Activated naive CD8-positive, alpha-beta T cell treated with anti-CD3 and anti-CD28 coated beads, Interleukin-2, amount 50 U/mL, for 16 hours (primary cell): ENCODE measurements around the gene DPP10.
"Not testable (repeated sequence)": the region's sequence is repeated elsewhere in the genome, so short reads cannot be mapped to it uniquely, and the experiment has no call there.

ENCODE experiments used
- DNase-seq: peaks from one replicate; pipeline ENCODE4 v3.0.0-alpha.2; 2020; ENCODE audit warnings: low read depth, low spot score

The DPP10 gene

DNA sequence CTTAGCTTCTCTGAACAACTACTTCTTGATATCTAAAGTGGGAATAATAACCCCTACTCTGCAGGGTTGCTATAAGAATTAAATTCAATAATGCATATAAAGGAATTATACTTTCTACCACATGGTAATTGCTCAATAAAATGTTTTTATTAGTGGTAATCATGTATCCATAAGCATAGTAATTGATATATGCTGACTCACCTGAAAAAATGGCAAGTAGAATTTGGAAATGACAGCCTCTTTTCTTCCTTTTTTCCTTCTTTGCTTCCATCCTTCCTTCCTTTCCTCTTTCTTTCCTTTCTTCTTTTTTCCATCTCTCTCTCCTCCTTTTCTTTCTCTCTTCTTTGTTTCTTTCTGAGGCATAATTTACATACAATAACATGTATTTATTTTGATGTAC lies 65.3 kb downstream of the DPP10 start:
- DNase-seq: no peak

DNA sequence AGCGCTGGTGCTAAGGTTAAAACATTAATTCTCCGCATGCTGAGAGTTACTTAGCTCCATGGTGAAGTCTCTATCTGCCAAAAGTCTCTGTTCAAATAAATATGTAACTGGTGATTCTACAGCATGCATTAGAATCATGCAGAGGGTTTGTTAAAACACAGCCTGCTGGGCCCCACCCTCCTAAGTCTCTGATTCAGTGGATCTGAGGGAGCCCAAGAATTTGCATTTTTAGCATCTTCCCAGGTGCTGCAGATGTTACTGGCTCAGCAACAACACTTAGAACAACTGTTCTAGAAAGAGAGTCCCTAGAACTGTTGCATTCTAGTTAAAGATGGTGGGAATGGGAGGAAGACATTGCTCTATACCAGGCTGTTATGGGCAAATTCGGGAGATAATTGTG lies 73.4 kb downstream of the DPP10 start:
- no peak for DNase-seq

DNA sequence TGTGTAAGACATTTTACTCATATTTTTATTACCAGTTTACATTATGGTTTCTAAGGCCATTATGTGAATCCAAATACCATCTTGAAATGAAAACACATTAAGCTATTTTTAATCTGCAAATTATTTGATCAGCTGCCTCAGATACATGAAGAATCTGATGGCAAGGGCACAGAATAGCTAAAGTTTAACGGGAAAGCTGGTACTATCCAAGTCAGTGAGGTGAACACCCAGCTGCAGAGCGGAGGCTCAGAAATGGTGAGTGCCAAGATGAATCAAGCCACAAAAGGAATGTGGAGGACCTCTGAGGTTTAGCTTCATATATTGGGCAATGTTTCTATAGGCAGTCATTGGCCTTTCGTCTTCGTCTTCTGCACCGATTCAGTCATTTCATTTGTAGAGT lies 75.1 kb downstream of the DPP10 start:
- DNase-seq: no peak

DNA sequence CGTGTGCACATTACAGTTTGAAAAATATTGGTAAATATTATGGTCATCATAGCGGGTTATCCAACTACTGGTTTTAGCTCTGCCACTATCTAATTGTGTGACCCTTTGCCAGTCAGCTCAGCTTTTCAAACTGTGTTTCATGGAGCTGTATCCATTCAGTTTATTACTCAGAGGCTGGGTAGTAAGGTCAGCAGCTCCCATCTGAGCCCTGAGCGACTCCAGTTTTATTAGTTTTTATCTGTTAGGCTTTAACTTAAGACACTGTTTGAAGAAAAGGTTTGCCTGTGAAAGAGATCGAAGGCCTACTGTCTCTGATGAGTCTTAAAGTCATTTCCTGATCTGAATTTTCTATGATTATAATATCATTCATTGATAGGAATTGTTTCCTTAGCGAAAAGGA lies 76.3 kb downstream of the DPP10 start:
- DNase-seq: no peak

DNA sequence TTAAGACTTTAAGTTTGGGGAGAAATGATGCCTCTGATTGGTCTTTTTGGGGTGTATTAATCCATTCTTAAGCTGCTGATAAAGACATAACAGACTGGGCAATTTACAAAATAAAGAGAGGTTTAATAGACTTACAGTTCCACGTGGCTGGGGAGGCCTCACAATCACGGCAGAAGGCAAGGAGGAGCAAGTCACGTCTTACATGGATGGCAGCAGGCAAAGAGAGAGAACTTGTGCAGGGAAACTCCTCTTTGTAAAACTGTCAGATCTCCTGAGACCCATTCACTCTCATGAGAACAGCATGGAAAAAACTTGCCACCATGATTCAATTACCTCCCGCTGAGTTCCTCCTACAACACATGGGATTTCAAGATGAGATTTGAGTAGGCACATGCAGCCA lies 80.2 kb downstream of the DPP10 start:
- DNase-seq: not testable (repeated sequence)

DNA sequence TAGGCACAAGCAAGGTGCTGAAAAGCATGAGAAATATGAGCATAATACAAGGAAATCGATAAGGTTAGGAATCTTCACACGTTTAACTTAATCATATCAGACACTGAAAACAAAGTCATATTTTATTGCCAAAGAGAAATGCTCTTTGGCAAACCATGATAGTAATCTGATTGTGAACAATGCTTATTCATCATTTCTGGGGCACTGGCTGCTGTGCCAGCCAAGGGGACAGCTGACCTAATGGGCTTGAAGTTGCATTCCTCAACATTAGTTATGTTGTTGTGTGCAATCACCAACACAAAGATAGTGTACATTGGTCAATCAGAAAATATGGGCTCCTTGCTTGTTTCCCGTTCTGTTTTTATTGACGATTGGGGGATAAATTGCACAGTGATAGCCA lies 83.5 kb downstream of the DPP10 start:
- no peak for DNase-seq

DNA sequence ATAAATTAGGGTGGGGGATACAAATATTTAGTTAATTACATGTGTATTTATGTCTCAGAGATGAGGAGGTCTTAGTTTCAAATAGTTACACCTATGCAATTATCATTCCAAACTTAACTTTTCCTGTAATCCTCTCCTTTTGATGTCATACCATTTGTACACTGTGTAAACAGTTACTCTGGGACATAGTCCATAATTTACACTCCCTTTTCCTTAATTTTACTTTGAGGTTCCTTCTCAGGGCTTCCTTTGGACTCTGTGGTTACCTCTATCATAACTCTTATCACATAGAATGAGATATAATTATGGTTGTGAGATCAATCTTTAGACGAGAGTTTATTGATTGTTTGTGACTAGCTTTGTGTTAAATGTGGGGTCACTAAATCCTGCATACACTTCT lies 84.4 kb downstream of the DPP10 start:
- DNase-seq: no peak

DNA sequence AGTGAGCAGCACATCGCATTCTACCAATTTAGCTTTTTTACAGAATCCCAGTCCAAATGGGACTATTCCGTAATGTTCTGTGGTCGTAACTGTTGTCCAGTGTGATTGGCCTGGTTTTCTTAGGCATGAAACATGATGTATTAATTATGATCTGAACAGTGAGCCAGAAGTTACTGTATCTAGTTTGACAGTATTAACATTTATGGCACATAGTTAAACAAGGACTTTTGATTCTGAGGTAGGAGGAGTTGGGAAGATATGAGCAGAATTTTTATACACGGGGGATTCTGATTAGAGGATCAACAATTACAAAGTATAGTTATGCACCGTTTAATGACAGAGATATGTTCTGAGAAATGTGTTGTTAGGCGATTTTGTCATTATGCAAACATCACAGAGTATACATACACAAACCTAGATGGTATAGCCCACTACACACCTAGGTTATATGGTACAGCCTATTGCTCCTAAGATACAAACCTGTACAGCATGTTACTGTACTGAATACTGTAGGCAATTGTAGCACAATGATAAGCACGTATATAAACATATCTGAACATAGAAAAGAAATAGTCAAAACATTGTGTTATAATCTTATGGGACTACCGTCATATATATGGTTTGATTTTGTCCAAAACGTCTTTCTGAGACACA lies 85.0 kb downstream of the DPP10 start:
- DNase-seq: no peak

DNA sequence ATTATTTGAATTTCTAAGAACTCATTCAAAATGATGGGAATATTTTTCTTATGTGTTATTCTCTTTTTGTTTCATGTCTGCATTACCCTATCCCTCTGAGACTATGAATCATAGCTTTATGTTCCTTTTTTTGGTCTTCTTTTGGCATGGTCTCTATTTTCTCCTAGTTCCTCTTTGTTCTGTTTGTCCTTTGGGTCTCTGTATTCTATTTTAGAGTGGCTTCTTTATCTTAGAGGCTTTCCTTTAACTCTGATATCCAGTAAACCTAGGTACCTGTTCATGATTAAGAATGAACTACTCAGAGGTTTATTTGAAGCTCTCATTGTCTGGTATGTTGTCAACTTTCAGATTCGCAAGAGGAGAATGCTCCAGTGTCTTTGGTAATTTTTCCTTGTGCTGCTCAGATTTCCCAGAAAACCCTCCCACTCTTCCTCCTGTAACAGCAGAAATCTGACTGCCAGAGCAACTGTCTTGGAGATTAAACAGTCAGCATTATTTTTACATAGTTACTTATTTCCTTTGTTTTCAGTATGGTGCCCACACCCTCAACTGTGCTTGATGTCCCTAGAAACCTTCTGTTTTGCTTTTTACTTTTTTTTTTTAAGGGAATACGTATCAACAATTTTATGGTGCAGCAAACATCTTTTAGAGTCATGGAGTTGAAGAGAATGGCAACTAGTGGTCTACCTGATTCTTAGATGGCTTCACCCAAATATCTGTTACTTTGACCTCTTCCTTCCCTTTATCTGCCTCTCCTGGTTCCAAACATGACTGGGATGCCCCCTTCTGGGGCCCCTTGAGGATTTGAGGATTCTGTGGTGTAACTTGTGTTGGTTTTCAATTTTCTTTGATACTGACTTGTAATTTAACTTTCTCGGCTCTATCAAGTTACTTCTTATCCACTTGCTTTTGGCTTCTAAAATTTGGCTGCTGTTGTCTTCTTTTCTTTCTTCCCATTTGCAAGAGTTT lies 92.0 kb downstream of the DPP10 start:
- DNase-seq: no peak

DNA sequence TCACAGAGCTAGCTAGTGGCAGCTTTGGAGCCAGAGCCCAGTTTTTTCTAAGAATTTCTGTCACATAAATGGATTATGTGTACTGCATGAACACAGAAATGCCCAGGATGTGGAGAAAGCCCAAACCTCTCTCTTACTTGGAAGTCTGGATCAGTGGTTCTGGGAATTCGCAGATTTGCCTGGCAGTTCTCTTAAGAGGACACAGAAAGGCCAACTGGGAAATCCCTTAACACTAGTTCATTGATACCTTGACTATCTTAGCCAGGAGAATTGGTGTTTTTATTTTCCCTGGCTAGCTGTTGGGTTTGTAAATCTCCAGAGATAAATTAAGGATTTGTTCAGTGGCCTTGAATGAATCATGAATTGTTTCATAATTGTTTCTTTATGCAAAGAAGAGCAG lies 95.3 kb downstream of the DPP10 start:
- no peak for DNase-seq

DNA sequence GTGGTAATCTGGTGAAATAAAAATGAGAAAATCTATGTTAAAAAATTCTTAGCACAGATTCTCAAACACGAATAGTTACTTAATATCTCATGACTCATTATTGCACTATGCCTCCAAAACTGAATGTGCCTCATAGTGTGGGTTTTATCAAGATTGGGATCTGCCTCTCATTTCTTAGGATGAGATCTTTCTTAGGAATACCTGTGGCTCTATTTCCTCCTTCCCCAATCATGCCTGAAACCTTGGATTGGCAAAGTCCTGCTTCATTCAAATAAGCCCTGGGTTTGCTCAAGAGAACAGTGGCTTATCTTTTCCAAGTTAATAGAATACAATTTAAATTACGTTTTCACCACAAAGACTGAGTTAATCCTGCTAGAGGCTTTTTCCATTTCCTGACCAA lies 100.3 kb downstream of the DPP10 start:
- DNase-seq: no peak

DNA sequence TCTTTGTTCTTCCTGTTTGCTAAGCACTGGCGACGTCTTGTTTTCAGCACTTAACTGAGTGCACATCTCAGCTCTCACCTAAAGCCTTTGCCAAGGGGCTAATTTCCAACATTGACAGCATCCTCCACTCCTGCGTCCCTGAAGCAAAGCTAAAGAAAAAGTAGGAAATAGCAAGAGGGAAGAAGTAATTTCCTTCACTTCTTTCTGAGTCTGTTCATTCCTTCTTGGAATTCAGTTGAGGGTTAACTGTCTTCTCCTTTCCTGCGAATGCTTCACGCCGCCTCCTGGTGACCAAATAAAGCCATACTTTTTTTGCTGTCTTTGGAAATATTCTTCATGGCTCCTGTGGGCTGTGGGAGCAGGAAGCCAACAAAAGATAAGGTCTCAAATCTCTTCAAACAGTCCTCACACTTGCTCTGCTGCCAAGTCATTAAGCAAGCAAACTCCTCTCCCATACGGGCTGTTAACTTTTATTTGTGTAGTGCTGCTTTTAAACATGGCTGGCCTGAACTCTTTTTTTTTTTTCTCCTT lies 100.9 kb downstream of the DPP10 start:
- no peak for DNase-seq

DNA sequence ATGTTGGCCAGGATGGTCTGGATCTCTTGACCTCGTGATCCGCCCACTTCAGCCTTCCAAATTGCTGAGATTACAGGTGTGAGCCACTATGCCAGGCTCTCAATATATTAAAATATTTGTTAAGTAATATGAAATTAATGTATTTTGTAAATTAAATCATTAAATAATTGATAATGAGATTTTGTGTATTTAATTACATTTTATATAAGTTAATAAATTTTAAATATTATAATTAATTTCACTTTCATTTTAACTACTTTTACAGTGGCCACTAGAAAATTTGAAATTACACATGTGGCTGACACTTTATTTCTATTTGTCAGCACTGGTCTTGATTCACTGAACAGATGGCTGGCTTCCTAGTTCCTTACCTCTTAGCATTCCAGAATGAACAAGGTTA lies 102.6 kb downstream of the DPP10 start:
- DNase-seq: no peak

DNA sequence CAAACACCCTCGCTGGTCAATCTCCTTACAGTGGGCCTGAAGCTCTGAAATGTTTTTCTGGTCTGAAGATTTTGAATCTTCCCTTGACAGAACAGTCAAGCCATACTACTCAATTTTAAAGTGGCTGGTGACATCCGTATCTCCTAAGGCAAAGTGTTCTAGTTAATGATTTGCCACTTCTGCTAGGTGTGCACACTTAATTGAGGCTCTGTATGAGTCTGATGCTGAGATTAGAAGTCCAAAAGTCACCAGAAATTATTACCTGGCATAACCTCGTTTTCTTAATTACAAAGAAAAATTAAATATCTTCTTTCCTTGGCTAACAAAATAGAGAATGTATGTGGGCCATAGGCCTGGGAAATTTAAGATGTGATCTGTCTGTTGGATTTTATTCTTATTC lies 104.1 kb downstream of the DPP10 start:
- DNase-seq: no peak

DNA sequence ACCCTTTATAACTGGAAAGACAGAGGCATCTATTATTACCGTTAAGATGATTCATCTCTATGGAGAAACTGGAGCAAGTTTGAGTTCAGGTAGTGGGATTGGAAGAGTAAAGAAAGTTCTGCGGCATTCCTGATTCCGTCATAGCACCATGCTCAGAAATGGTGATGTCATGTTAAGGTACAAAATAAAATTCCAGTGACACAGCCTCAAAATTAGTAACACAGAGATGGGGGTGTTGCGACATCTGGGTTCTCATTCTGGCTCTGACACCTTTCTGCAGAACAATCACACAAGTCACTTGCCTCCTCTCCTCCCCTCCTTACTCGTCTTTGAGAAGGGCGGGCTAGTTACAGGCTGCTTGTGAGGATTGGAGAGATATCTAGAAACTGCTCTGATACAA lies 105.7 kb downstream of the DPP10 start:
- no peak for DNase-seq

DNA sequence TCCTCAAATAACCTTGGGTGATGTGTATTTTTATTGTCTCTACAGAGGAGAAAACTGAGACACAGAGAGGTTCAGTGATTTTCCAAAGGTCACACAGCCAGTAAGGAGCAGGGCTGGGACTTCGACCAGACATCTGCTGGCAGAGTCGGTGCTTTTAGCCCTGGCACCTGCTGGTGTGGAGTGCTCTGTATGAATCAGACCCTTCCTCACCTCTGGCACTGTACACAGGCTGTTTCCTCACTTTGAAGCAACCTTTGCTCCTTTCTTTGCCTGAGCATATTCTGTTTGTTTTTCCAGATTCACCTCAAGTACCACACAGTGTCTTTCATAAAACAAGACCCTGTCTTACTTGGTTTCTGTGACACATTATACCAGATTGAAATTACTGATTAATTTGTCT lies 107.9 kb downstream of the DPP10 start:
- DNase-seq: no peak

DNA sequence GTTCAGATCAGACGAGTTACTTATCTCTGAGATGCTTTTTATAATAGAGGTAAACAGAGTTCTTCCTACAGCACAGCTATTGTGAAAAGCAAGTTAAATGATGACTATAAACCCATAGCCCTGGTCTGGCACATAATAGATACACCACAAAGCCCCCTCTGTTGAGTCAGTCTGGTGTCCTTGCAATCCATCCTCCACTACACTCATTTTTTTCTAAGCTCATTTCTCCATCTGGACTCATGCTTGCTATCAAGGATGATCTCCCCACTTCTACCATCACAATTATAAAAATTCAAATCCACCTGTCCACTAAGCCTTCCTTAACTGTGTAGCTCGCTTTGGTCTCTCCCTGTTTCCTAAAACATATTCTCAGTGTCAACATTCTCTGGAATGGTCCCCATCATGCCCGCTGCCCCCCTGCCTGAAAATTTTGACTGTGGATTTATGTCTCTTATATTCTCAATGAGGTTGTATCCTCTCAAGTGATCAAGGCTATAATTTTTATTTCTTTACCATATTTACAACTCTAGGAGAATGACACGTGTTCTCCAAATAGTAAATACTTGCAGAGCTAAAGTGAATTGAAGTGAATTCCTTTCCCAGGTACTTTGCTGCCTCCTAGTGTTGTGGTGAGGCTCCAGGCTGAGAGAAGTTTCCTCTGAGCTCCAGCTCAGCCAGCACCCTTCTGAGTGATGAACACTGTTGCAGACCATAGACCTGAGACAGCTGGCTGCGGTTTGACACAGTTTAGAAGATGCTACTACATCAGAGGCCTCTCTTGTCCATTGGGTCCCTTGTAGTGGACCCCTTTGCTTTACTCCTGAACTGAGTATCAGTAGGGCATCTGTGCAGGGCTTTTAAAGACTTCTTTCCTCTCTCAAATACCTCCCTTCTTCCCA lies 108.7 kb downstream of the DPP10 start:
- no peak for DNase-seq

DNA sequence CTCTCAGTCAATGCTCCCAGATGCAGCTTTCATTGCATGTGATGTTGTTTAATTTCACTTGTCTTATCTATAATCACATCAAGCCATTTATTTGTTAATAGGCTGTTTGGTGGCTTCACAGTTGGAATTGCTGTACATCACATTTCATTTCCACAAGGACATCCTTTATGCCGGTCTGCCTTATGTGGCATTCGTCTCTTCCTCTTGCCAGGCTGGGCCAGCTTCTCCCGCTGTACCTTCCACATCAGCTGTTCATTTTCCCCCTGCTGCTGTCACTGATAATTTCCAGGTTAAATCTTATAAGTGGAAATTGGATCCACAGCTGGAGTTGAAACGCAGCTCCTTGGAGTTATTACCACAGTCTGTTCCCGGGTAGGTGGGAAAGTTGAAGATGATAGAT lies 110.6 kb downstream of the DPP10 start:
- no peak for DNase-seq

DNA sequence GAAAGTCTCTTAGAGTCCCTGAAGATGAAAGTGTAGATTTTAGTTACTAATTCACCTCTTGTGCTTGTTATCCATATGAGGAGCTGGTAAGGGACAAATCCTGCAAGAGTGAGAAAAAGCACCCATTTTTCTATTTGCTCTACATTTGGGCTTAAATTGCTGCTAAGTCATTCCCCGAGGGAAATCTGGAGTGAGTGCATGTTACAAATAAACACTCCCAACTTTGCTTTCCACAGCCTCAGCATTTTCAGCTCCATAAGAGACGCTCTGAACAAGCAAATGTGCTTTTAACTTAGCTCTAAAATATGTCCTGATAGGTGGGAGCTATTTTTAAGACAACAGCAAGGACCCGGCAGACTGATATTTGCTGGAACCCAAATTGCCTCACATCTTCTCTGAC lies 126.7 kb downstream of the DPP10 start:
- DNase-seq: no peak

DNA sequence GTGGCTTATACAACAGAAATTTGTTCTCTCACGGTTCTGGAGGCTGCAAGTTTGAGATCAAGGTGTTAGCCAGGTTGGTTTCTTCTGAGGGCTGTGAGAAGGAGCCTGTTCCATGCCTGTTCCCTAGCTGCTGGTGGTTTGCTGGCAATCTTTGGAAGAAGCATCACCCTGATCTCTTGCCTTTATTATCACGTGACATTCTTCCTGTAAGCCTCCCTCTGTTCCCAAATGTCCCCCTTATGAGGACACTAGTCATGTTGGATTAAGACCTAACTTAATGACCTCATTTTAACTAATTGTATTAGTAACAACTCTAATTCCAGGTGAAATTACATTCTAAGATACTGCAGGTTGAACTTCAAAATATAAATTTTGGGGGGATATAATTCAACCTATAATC lies 135.2 kb downstream of the DPP10 start:
- no peak for DNase-seq

DNA sequence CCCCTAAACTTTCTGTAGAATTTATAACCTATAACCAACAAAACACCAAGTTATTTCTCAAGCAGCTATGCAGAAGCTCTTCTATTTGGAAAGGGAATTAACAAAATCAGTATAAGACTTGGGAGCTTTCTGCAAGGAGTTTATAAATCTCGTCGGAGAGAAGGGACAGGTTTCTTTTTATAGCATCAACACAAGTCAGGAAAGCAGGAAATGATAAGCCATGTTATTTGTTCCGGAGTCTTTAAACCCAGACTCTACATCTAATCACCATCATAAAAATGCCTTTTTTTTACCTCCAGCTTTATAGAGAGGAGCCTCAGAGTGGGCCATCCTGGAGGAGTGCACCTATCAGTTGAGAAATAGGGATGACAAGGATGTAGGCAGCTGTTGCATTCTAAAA lies 137.1 kb downstream of the DPP10 start:
- DNase-seq: no peak

DNA sequence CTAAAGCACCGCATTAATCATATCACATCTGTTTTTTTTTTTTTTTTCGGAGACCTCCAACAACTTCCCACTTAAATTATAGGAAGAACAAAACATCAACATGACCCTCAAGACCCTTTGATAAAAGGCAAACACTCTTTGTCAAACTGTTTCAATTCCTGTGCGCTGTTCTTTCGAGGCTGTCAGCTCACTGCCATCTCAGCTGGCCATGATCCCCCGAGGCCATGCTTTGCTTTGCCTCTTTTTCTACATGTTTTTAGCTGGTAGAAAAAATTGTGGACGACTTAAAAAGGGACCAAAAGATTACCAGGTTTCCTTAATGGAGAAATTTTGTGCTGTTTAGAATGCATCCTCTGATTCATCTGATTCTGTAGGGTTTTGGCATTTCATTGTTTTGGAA lies 138.2 kb downstream of the DPP10 start:
- DNase-seq: no peak
